Nasal cavity respiratory epithelium epithelial cell of viscerocranial mucosa (primary cell): ENCODE data around the gene CYP20A1. TPM values are rescaled to one million over a fixed set of nuclear protein-coding genes. Genes with fewer than 3 reads are reported as not detected.

Experiments used
- total RNA-seq: library from RNA; depleted of rRNA; stranded (reverse); fragments of >200 nt; gene quantifications from 2 replicates; pipeline ENCODE4 v1.2.3, GENCODE V29; 2014

Gene CYP20A1
- total RNA-seq = 30.8 and 31.2 TPM in 2 replicates

DNA sequence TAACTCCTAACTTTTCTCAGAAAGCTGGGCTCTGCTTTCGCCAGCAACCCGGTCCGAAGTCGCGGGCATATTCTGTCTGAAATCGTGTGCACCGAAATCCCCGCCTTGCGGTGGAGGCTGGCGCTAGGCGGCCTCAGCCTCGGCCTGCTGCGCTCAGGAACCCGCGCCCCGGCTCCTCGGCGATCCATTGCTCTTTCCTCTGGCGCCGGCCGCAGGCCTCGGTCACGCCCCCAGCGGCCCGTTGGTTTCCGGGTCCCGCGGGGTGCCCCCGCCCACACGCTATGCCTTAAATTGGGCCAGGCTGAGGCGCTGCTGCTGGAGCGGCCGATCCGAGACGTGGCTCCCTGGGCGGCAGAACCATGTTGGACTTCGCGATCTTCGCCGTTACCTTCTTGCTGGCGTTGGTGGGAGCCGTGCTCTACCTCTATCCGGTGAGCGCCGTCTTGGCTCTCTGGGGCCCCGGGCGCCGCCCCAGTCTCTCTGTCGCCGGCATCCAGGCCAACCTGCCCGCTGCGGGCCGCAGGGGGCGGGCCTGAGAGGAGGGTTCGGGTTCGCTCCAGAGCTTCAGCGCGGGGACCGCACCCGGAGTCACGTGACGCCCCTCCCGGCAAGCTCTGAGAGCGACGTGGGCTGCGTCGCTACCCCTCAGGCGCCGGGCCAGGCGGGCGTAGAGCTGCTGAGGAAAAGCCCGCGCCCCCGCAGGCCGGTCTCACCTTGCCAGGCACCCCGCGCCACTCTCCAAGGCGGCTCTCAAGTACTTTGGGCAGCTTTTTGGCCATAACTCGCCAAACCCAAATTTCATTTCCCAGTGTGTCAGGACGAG lies at the start of gene CYP20A1:
Gene CYP20A1, plus strand, starts transcription at position 315 of the 823 bp plus-strand sequence. Its CDS starts 45 bp downstream, at position 360.

DNA sequence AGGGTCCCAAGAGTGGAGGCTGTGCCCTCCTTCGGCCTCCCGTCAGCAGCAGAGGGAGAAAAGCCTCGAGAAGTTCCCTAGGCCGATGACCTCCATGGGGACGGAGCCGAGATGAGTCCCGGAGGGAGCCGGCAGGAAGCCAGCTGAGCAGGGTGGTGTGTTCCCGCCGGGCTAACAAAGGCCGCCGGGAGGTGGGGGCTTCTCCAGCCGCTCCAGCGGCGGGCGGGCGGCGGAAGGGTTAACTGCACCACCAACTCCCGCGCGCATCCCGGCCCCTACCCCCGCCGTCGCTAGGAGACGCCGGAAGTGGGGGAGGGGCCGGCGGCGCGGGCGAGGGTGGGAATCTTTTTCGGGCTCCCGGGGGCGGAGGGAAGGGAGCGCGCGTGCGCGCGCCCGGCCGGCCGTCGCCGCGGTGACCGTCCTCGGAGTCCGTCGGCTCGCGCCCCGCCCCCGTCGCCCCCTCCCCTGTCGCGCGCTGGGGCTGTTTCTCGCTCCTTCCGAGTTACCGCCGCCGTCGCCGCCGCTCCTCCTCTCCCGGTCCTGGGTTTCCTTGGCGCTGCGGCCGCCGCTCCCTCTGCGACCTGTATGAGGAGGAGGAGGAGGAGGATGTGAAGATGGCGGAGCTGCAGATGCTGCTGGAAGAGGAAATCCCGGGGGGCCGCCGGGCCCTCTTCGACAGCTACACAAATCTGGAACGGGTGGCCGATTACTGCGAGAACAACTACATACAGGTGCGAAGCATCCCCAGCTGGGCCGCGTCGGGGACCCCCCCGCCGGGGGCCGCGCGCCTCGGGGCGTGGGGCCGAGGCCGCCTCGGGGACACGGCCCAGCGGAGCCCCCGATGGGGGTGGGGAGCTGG lies 89.3 kb downstream of the CYP20A1 start, which contains the start of gene ABI2:
Gene ABI2, plus strand, starts transcription at position 494 of the 859 bp plus-strand sequence. Its CDS starts 121 bp downstream, at position 615.

Other genes starting within 250 kb of the CYP20A1 start
- 36.6 and 60.0 TPM in 2 replicates for gene NBEAL1, start 224.1 kb upstream of the CYP20A1 start, total RNA-seq
- gene ABI2, start 89.4 kb downstream of the CYP20A1 start, total RNA-seq = 10.9 and 17.2 TPM in 2 replicates